ENCODE results near the gene THPO. TPM values are rescaled to one million over a fixed set of nuclear protein-coding genes. Genes with fewer than 3 reads are reported as not detected.
"Not testable (repeated sequence)": the region's sequence is repeated elsewhere in the genome, so short reads cannot be mapped to it uniquely, and the experiment has no call there.

Gene THPO
- total RNA-seq, 1 donor from 2014 or later, result 0.28 TPM

DNA sequence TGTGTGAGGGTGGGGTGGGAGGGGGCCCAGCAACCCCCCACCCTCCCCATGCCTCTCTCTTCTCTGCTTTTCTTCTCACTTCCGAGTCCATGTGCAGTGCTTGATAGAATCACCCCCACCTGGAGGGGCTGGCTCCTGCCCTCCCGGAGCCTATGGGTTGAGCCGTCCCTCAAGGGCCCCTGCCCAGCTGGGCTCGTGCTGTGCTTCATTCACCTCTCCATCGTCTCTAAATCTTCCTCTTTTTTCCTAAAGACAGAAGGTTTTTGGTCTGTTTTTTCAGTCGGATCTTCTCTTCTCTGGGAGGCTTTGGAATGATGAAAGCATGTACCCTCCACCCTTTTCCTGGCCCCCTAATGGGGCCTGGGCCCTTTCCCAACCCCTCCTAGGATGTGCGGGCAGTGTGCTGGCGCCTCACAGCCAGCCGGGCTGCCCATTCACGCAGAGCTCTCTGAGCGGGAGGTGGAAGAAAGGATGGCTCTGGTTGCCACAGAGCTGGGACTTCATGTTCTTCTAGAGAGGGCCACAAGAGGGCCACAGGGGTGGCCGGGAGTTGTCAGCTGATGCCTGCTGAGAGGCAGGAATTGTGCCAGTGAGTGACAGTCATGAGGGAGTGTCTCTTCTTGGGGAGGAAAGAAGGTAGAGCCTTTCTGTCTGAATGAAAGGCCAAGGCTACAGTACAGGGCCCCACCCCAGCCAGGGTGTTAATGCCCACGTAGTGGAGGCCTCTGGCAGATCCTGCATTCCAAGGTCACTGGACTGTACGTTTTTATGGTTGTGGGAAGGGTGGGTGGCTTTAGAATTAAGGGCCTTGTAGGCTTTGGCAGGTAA lies 32.5 kb downstream of the THPO start:
- peaks cover 20% of the 10 kb centered on the region for H3K4me1 Mint-ChIP-seq (ENCODE audit: unreplicated experiment)
- TF ChIP-seq, protein P1, sequence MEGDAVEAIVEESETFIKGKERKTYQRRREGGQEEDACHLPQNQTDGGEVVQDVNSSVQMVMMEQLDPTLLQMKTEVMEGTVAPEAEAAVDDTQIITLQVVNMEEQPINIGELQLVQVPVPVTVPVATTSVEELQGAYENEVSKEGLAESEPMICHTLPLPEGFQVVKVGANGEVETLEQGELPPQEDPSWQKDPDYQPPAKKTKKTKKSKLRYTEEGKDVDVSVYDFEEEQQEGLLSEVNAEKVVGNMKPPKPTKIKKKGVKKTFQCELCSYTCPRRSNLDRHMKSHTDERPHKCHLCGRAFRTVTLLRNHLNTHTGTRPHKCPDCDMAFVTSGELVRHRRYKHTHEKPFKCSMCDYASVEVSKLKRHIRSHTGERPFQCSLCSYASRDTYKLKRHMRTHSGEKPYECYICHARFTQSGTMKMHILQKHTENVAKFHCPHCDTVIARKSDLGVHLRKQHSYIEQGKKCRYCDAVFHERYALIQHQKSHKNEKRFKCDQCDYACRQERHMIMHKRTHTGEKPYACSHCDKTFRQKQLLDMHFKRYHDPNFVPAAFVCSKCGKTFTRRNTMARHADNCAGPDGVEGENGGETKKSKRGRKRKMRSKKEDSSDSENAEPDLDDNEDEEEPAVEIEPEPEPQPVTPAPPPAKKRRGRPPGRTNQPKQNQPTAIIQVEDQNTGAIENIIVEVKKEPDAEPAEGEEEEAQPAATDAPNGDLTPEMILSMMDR (IDR thresholded peaks at IDR 0.05; ENCODE audit: unreplicated experiment), result peak; percentile 47
- H3K27me3 Mint-ChIP-seq (ENCODE audit: unreplicated experiment), result peaks cover 10% of the 10 kb centered on the region
- H3K9me3 Mint-ChIP-seq (ENCODE audit: unreplicated experiment), result no peaks in the 10 kb centered on the region
- peak overlapping the region; percentile 24 for H3K27ac Mint-ChIP-seq (ENCODE audit: unreplicated experiment)
- peak; percentile 58 for DNase-seq (ENCODE audit: low spot score)
- peaks cover 34% of the 10 kb centered on the region for H3K36me3 Mint-ChIP-seq (ENCODE audit: low read depth, unreplicated experiment)
- peak overlapping the region; percentile 42 for H3K4me3 Mint-ChIP-seq (ENCODE audit: unreplicated experiment)

DNA sequence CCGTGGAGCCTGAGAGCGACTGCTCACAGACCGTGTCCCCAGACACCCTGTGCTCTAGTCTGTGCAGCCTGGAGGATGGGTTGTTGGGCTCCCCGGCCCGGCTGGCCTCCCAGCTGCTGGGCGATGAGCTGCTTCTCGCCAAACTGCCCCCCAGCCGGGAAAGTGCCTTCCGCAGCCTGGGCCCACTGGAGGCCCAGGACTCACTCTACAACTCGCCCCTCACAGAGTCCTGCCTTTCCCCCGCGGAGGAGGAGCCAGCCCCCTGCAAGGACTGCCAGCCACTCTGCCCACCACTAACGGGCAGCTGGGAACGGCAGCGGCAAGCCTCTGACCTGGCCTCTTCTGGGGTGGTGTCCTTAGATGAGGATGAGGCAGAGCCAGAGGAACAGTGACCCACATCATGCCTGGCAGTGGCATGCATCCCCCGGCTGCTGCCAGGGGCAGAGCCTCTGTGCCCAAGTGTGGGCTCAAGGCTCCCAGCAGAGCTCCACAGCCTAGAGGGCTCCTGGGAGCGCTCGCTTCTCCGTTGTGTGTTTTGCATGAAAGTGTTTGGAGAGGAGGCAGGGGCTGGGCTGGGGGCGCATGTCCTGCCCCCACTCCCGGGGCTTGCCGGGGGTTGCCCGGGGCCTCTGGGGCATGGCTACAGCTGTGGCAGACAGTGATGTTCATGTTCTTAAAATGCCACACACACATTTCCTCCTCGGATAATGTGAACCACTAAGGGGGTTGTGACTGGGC lies 33.3 kb downstream of the THPO start:
- H3K4me1 Mint-ChIP-seq (ENCODE audit: unreplicated experiment), result peaks cover 21% of the 10 kb centered on the region
- no peak for DNase-seq (ENCODE audit: low spot score)
- TF ChIP-seq, protein P1 (IDR thresholded peaks at IDR 0.05; ENCODE audit: unreplicated experiment), result no peak
- H3K36me3 Mint-ChIP-seq (ENCODE audit: low read depth, unreplicated experiment), result peaks cover 30% of the 10 kb centered on the region
- H3K27me3 Mint-ChIP-seq (ENCODE audit: unreplicated experiment), result peaks cover 10% of the 10 kb centered on the region
- no peak overlapping the region for H3K4me3 Mint-ChIP-seq (ENCODE audit: unreplicated experiment)
- no peaks in the 10 kb centered on the region for H3K9me3 Mint-ChIP-seq (ENCODE audit: unreplicated experiment)
- H3K27ac Mint-ChIP-seq (ENCODE audit: unreplicated experiment), result no peak overlapping the region

DNA sequence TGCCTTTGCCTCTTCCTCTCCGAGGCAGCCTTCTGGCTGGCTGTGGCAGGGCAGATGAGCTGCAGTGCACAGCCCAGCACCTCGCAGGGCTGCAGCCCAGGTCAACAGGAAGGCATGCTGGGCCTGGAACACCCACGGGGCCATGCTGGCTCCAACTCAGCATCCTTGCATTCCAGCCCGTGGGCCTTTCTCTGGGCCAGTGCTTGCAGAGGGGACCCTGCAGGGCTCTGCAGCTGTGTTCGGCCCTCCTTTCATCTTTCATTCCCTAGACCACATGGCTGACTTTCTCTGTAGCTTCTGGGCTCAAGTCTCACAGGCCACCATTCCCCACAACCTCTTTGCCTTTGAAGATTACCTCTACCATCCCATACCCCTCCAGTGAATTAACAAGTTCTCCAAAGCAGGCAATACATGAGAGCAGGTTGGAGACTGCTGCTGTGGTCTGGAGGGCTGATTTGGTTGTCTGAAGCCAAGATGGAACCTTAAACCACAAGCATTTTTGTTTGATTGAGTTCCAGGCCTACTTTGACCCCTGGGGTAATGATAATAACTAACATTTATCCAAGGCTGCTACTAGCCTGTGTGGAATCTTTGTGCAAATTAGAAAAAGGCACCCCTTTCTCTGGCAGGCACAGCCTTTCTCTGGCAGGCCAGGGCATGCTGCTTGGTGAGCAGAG lies 34.7 kb downstream of the THPO start:
- DNase-seq (ENCODE audit: low spot score), result no peak
- no peak overlapping the region for H3K27ac Mint-ChIP-seq (ENCODE audit: unreplicated experiment)
- H3K9me3 Mint-ChIP-seq (ENCODE audit: unreplicated experiment), result no peaks in the 10 kb centered on the region
- peaks cover 24% of the 10 kb centered on the region for H3K36me3 Mint-ChIP-seq (ENCODE audit: low read depth, unreplicated experiment)
- H3K4me1 Mint-ChIP-seq (ENCODE audit: unreplicated experiment), result peaks cover 26% of the 10 kb centered on the region
- TF ChIP-seq, protein P1 (IDR thresholded peaks at IDR 0.05; ENCODE audit: unreplicated experiment), result no peak
- peaks cover 12% of the 10 kb centered on the region for H3K27me3 Mint-ChIP-seq (ENCODE audit: unreplicated experiment)
- H3K4me3 Mint-ChIP-seq (ENCODE audit: unreplicated experiment), result peak overlapping the region; percentile 40

DNA sequence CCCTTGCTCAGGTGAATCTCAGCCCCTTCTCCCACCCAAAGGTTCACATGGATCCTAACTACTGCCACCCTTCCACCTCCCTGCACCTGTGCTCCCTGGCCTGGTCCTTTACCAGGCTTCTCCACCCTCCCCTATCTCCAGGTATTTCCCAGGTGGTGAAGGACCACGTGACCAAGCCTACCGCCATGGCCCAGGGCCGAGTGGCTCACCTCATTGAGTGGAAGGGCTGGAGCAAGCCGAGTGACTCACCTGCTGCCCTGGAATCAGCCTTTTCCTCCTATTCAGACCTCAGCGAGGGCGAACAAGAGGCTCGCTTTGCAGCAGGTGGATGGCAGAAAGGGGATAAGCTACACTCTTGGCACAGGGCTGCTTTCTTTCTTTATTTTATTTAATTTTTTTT lies 36.1 kb downstream of the THPO start:
- H3K36me3 Mint-ChIP-seq (ENCODE audit: low read depth, unreplicated experiment), result peaks cover 30% of the 10 kb centered on the region
- no peak overlapping the region for H3K27ac Mint-ChIP-seq (ENCODE audit: unreplicated experiment)
- no peaks in the 10 kb centered on the region for H3K9me3 Mint-ChIP-seq (ENCODE audit: unreplicated experiment)
- no peak overlapping the region for H3K4me3 Mint-ChIP-seq (ENCODE audit: unreplicated experiment)
- peaks cover 38% of the 10 kb centered on the region for H3K4me1 Mint-ChIP-seq (ENCODE audit: unreplicated experiment)
- TF ChIP-seq, protein P1 (IDR thresholded peaks at IDR 0.05; ENCODE audit: unreplicated experiment), result no peak
- H3K27me3 Mint-ChIP-seq (ENCODE audit: unreplicated experiment), result peaks cover 20% of the 10 kb centered on the region
- no peak for DNase-seq (ENCODE audit: low spot score)

DNA sequence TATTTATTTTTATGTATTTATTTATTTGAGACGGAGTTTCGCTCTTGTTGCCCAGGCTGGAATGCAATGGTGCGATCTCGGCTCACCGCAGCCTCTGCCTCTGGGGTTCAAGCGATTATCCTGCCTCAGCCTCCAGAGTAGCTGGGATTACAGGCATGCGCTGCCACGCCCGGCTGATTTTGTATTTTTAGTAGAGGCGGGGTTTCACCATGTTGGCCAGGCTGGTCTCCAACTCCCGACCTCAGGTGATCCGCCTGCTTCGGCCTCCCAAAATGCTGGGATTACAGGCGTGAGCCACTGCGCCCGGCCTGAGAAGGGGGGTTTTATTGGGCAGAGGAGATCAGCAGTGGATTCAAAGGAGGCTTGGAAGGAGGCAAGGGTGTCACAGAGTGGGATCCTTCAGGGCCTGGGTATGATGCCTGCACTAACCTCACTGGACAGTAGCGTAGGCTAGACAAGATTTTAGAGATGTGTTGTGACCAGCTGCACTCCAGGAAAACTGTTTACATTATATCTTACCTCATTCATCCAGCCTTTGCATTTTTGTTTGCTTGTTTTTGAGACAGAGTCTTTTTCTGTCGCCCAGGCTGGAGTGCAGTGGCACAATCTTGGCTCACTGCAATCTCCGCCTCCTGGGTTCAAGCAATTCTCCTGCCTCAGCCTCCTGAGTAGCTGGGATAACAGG lies 38.4 kb downstream of the THPO start:
- Mint-ChIP-seq H3K36me3 (ENCODE audit: low read depth, unreplicated experiment) (peaks cover 29% of the 10 kb centered on the region), H3K4me1 (ENCODE audit: unreplicated experiment) (peaks cover 45% of the 10 kb centered on the region), H3K27me3 (ENCODE audit: unreplicated experiment) (peaks cover 26% of the 10 kb centered on the region)
- not testable (repeated sequence) for H3K27ac Mint-ChIP-seq (ENCODE audit: unreplicated experiment); DNase-seq (ENCODE audit: low spot score); H3K9me3 Mint-ChIP-seq (ENCODE audit: unreplicated experiment); H3K4me3 Mint-ChIP-seq (ENCODE audit: unreplicated experiment)
